ENCODE results near the gene STARD10. TPM values are rescaled to one million over a fixed set of nuclear protein-coding genes. Genes with fewer than 3 reads are reported as not detected.
"Not testable (repeated sequence)": the region's sequence is repeated elsewhere in the genome, so short reads cannot be mapped to it uniquely, and the experiment has no call there.

The STARD10 gene
- total RNA-seq, 2 experiments from 2014 or later, result 10.5 to 12.9 TPM

- POLR2A ChIA-PET, result no interaction called here
- CTCF ChIA-PET, result no interaction called here
- no peak for TF ChIP-seq CTCF (IDR thresholded peaks at IDR 0.05)
- ATAC-seq (ENCODE audit: poor library complexity), result no peak
- Histone ChIP-seq H3K4me1 (ENCODE audit: insufficient read depth, low read length) (peaks cover 19% of the 10 kb centered on the region), H3K27me3 (ENCODE audit: control insufficient read depth in 1 of 2, insufficient read depth in 2 of 2, low read length in 2 of 2) (no peaks in the 10 kb centered on the region), H3K4me3 (ENCODE audit: low read length) (no peak overlapping the region), H3K36me3 (ENCODE audit: insufficient read depth, low read length) (peaks cover 9% of the 10 kb centered on the region), H3K27ac (ENCODE audit: low read depth in 1 of 2, low read length in 2 of 2) (no peak overlapping the region), H3K9me3 (ENCODE audit: control insufficient read depth in 1 of 2, insufficient read depth in 1 of 2, low read length in 2 of 2) (no peaks in the 10 kb centered on the region)
- peaks cover 19% of the 10 kb centered on the region for H3K36me3 Mint-ChIP-seq (ENCODE audit: low read depth)
- no peaks in the 10 kb centered on the region for H3K27me3 Mint-ChIP-seq
- peak overlapping the region; percentile 24 for H3K27ac Mint-ChIP-seq
- no peak for DNase-seq
- intact Hi-C loops (cut with DNase I, micrococcal nuclease), result no loop called here
- peaks cover 25% of the 10 kb centered on the region for H3K4me1 Mint-ChIP-seq (ENCODE audit: low read depth)
- no peaks in the 10 kb centered on the region for H3K9me3 Mint-ChIP-seq
- H3K4me3 Mint-ChIP-seq, result peak overlapping the region; percentile 9
Observed at GRCh38 chr11:72808331-72808798, 14.5 kb upstream of the STARD10 start.

- H3K27me3 ChIP-seq (ENCODE audit: control insufficient read depth in 1 of 2, insufficient read depth in 2 of 2, low read length in 2 of 2), result no peaks in the 10 kb centered on the region
- ChIA-PET POLR2A (no interaction called here), CTCF (no interaction called here)
- H3K4me3 ChIP-seq (ENCODE audit: low read length), result no peak overlapping the region
- no peak for TF ChIP-seq CTCF (IDR thresholded peaks at IDR 0.05)
- no peak overlapping the region for H3K27ac ChIP-seq (ENCODE audit: low read depth in 1 of 2, low read length in 2 of 2)
- DNase-seq (peak in 2 of 14 experiments; percentile 26 to 33), ATAC-seq (ENCODE audit: poor library complexity) (no peak)
- no peak overlapping the region for H3K27ac Mint-ChIP-seq
- H3K4me1 Mint-ChIP-seq (ENCODE audit: low read depth), result peaks cover 19% of the 10 kb centered on the region
- peaks cover 13% of the 10 kb centered on the region for H3K4me1 ChIP-seq (ENCODE audit: insufficient read depth, low read length)
- H3K36me3 ChIP-seq (ENCODE audit: insufficient read depth, low read length), result peaks cover 9% of the 10 kb centered on the region
- no peaks in the 10 kb centered on the region for H3K9me3 ChIP-seq (ENCODE audit: control insufficient read depth in 1 of 2, insufficient read depth in 1 of 2, low read length in 2 of 2)
- no peak overlapping the region for H3K4me3 Mint-ChIP-seq
- H3K27me3 Mint-ChIP-seq, result no peaks in the 10 kb centered on the region
- intact Hi-C loops (cut with DNase I, micrococcal nuclease), result no loop called here
- no peaks in the 10 kb centered on the region for H3K9me3 Mint-ChIP-seq
- peaks cover 13% of the 10 kb centered on the region for H3K36me3 Mint-ChIP-seq (ENCODE audit: low read depth)
Observed at GRCh38 chr11:72807792-72808191, 13.9 kb upstream of the STARD10 start.

GRCh38 chr11:72807021-72807693 lies 13.3 kb upstream of the STARD10 start:
- intact Hi-C loops (cut with DNase I, micrococcal nuclease), result no loop called here
- Histone ChIP-seq H3K27ac (ENCODE audit: low read depth in 1 of 2, low read length in 2 of 2) (no peak overlapping the region), H3K27me3 (ENCODE audit: control insufficient read depth in 1 of 2, insufficient read depth in 2 of 2, low read length in 2 of 2) (no peaks in the 10 kb centered on the region), H3K36me3 (ENCODE audit: insufficient read depth, low read length) (peaks cover 9% of the 10 kb centered on the region), H3K9me3 (ENCODE audit: control insufficient read depth in 1 of 2, insufficient read depth in 1 of 2, low read length in 2 of 2) (no peaks in the 10 kb centered on the region), H3K4me1 (ENCODE audit: insufficient read depth, low read length) (peaks cover 8% of the 10 kb centered on the region), H3K4me3 (ENCODE audit: low read length) (no peak overlapping the region)
- no peak overlapping the region for H3K4me3 Mint-ChIP-seq
- H3K36me3 Mint-ChIP-seq (ENCODE audit: low read depth), result peaks cover 11% of the 10 kb centered on the region
- no peak overlapping the region for H3K27ac Mint-ChIP-seq
- ChIA-PET POLR2A (no interaction called here), CTCF (no interaction called here)
- DNase-seq (no peak), ATAC-seq (ENCODE audit: poor library complexity) (no peak)
- TF ChIP-seq CTCF (IDR thresholded peaks at IDR 0.05), result no peak
- H3K27me3 Mint-ChIP-seq, result no peaks in the 10 kb centered on the region
- H3K9me3 Mint-ChIP-seq, result no peaks in the 10 kb centered on the region
- H3K4me1 Mint-ChIP-seq (ENCODE audit: low read depth), result peaks cover 15% of the 10 kb centered on the region

- H3K4me3 Mint-ChIP-seq; H3K27ac Mint-ChIP-seq; H3K4me3 ChIP-seq (ENCODE audit: low read length); H3K27ac ChIP-seq (ENCODE audit: low read depth in 1 of 2, low read length in 2 of 2); ATAC-seq (ENCODE audit: poor library complexity); H3K4me1 ChIP-seq (ENCODE audit: insufficient read depth, low read length); H3K27me3 ChIP-seq (ENCODE audit: control insufficient read depth in 1 of 2, insufficient read depth in 2 of 2, low read length in 2 of 2); DNase-seq; POLR2A ChIA-PET; H3K36me3 ChIP-seq (ENCODE audit: insufficient read depth, low read length); H3K9me3 ChIP-seq (ENCODE audit: control insufficient read depth in 1 of 2, insufficient read depth in 1 of 2, low read length in 2 of 2); H3K4me1 Mint-ChIP-seq (ENCODE audit: low read depth); intact Hi-C loops (cut with DNase I, micrococcal nuclease); H3K27me3 Mint-ChIP-seq; H3K9me3 Mint-ChIP-seq; CTCF ChIA-PET: not testable (repeated sequence)
- H3K36me3 Mint-ChIP-seq (ENCODE audit: low read depth), result peaks cover 11% of the 10 kb centered on the region
Observed at GRCh38 chr11:72806378-72806777, 12.5 kb upstream of the STARD10 start.

Measured in CD4-positive, alpha-beta T cell (primary cell).